MCF 10A (cell line): ENCODE results near the gene FECH. TPM values are rescaled to one million over a fixed set of nuclear protein-coding genes. Genes with fewer than 3 reads are reported as not detected.

Experiments used
- BruUV-seq: library from RNA; stranded (reverse); fragments of 400-500 nt; replicated peaks from 2 replicates; lab custom pipeline; 2021; lab: Mats Ljungman, UMichigan
- CTCF ChIA-PET: fragments of 300-600 bp; sonication (Branson Sonifier 250); formaldehyde crosslinking; extraction: SDS; loops from one replicate; lab custom pipeline; 2021; ENCODE audit warnings: antibody characterized with exemption, inconsistent platforms; lab: Yijun Ruan, JAX
- POLR2A ChIA-PET: fragments of 300-600, 350-650 bp; sonication (Branson Sonifier 250); formaldehyde crosslinking; extraction: SDS; loops from one replicate; lab custom pipeline; 2020; ENCODE audit warnings: antibody characterized with exemption, inconsistent platforms; lab: Yijun Ruan, JAX
- DNase-seq: peaks from one replicate; pipeline ENCODE4 v3.0.0-alpha.2; 2018; ENCODE audit not compliant: unreplicated experiment
- H3K27ac Mint-ChIP-seq: one replicate; pipeline ENCODE4 v1.8.0; 2022; ENCODE audit warnings: mild to moderate bottlenecking, low read depth, mixed read lengths; ENCODE audit not compliant: unreplicated experiment
- H3K27me3 Mint-ChIP-seq: one replicate; pipeline ENCODE4 v1.8.0; 2022; ENCODE audit warnings: mixed read lengths; ENCODE audit not compliant: insufficient read depth, unreplicated experiment
- H3K36me3 Mint-ChIP-seq: one replicate; pipeline ENCODE4 v1.8.0; 2022; ENCODE audit warnings: mild to moderate bottlenecking, moderate library complexity, mixed read lengths; ENCODE audit not compliant: insufficient read depth, unreplicated experiment
- H3K4me1 Mint-ChIP-seq: one replicate; pipeline ENCODE4 v1.8.0; 2022; ENCODE audit warnings: mixed read lengths; ENCODE audit not compliant: insufficient read depth, unreplicated experiment
- H3K4me3 Mint-ChIP-seq: one replicate; pipeline ENCODE4 v1.8.0; 2022; ENCODE audit warnings: mild to moderate bottlenecking, moderate library complexity, mixed read lengths; ENCODE audit not compliant: unreplicated experiment
- H3K9me3 Mint-ChIP-seq: one replicate; pipeline ENCODE4 v1.8.0; 2022; ENCODE audit warnings: mixed read lengths; ENCODE audit not compliant: unreplicated experiment
- intact Hi-C: fragments of 100-400 bp; cut with micrococcal nuclease; formaldehyde crosslinking; loops from 2 replicates; pipeline ENCODE4 v1.14.1; 2022
- total RNA-seq: library from RNA; stranded (reverse); gene quantifications from 2 replicates; pipeline ENCODE4 v1.2.3, GENCODE V29; 2022
- TF ChIP-seq, protein P1 (sequence below): fragments of 200-600 bp; IDR thresholded peaks from one replicate; pipeline ENCODE4 v1.8.0; 2022; ENCODE audit warnings: antibody characterized with exemption, mild to moderate bottlenecking; ENCODE audit not compliant: unreplicated experiment

Gene FECH
- total RNA-seq, 1 experiment from 2014 or later = 23.4 TPM

DNA sequence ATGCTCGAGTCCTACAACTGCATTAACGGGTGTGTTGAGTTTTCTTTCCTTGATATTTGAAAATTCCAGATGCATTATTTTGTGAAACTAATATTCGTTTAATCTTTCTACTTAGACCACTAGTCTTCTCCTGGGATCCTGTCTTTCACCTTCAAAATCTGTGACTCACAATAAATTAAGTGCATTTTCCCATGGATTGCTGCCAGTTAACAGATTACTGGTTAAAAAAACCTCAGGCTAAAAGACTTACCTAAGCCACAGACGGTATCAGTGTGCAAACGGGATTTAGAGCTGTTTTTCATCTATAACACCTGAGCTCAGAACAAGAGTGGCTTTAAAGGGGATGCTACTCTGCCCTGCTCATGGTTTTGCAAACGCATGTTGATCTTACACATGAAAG lies 10.2 kb downstream of the FECH start:
- H3K4me3 Mint-ChIP-seq = no peak overlapping the region
- POLR2A ChIA-PET = no interaction called here
- H3K27me3 Mint-ChIP-seq = no peaks in the 10 kb centered on the region
- peaks cover 65% of the 10 kb centered on the region for H3K36me3 Mint-ChIP-seq
- CTCF ChIA-PET = no interaction called here
- intact Hi-C loops = no loop called here
- no peak for DNase-seq
- H3K4me1 Mint-ChIP-seq = no peaks in the 10 kb centered on the region
- no peaks in the 10 kb centered on the region for H3K9me3 Mint-ChIP-seq
- TF ChIP-seq, protein P1, sequence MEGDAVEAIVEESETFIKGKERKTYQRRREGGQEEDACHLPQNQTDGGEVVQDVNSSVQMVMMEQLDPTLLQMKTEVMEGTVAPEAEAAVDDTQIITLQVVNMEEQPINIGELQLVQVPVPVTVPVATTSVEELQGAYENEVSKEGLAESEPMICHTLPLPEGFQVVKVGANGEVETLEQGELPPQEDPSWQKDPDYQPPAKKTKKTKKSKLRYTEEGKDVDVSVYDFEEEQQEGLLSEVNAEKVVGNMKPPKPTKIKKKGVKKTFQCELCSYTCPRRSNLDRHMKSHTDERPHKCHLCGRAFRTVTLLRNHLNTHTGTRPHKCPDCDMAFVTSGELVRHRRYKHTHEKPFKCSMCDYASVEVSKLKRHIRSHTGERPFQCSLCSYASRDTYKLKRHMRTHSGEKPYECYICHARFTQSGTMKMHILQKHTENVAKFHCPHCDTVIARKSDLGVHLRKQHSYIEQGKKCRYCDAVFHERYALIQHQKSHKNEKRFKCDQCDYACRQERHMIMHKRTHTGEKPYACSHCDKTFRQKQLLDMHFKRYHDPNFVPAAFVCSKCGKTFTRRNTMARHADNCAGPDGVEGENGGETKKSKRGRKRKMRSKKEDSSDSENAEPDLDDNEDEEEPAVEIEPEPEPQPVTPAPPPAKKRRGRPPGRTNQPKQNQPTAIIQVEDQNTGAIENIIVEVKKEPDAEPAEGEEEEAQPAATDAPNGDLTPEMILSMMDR = no peak
- no TSS peak for BruUV-seq
- H3K27ac Mint-ChIP-seq = no peak overlapping the region

DNA sequence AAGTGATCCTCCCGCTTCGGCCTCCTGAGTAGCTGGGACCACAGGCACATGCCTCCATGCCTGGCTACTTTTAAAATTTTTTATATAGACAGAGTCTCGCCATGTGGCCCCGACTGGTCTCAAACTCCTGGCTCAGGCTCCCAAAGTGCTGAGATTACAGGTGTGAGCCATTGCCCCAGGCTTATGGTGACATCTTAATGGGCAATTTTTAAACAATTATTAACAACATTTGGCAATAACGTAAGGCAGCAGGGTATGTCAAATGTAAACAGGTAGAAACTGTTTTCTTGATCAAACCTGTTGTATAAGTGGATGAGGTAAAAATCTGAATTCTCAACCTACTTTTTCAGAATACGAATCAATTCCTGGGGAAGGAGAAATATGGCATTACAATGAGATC lies 11.0 kb downstream of the FECH start:
- intact Hi-C loops = no loop called here
- ChIA-PET CTCF (no interaction called here), POLR2A (interaction anchor here (0.8 kb wide), 1 partner anchor 778 kb away, joined by 3 read pairs; no protein-coding TSS in a partner anchor)

DNA sequence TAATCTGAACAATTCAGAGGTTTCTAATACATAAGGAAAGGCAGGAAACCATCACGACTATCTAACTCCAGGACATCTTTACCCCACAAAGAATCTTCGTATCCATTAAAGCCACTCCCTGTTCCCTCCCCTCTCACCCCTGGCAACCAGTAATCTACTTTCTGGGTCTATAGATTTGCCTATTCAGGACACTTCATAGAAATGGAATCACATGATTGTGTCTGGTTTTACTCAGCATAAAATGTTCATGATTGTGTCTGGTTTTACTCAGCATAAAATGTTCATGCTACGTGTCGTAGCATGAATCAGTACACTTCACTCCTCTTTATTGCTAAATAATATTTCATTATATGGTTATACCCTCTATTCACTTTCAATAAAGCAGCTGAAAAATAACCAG lies 11.6 kb downstream of the FECH start:
- H3K9me3 Mint-ChIP-seq = no peaks in the 10 kb centered on the region
- CTCF ChIA-PET = no interaction called here
- TF ChIP-seq, protein P1 = no peak
- no peaks in the 10 kb centered on the region for H3K27me3 Mint-ChIP-seq
- H3K4me3 Mint-ChIP-seq = no peak overlapping the region
- H3K36me3 Mint-ChIP-seq = peaks cover 69% of the 10 kb centered on the region
- no TSS peak for BruUV-seq
- no peak overlapping the region for H3K27ac Mint-ChIP-seq
- POLR2A ChIA-PET = interaction anchor here (0.8 kb wide), 1 partner anchor 777 kb away, joined by 3 read pairs; no protein-coding TSS in a partner anchor
- intact Hi-C loops = no loop called here
- no peak for DNase-seq
- no peaks in the 10 kb centered on the region for H3K4me1 Mint-ChIP-seq

More for the DNA sequence above, 11.0 kb downstream of the FECH start:
- TF ChIP-seq, protein P1 = no peak
- Mint-ChIP-seq H3K4me3 (no peak overlapping the region), H3K36me3 (peaks cover 67% of the 10 kb centered on the region), H3K9me3 (no peaks in the 10 kb centered on the region), H3K27ac (no peak overlapping the region), H3K27me3 (no peaks in the 10 kb centered on the region), H3K4me1 (no peaks in the 10 kb centered on the region)
- DNase-seq = no peak
- no TSS peak for BruUV-seq

DNA sequence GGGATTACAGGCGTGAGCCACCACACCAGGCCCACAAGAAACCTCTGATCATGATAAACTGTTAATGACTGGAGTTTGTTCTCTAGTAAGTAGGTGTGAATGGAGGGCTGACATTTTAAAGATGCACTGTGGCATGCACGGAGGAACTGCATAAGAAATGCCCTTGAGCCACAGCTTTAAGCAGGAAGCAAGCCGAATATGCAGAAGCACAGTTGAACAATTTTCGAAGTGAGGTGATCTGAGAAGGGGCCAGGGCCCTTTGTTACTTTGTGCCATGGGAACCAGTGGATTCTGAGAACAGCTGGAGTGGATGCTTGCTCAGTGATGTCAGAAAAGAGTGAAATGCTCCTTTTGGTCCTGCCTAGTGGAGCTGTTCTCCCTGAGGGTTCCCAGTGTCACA lies 16.3 kb downstream of the FECH start:
- POLR2A ChIA-PET = no interaction called here
- H3K4me3 Mint-ChIP-seq = no peak overlapping the region
- intact Hi-C loops = no loop called here
- no peak overlapping the region for H3K27ac Mint-ChIP-seq
- H3K27me3 Mint-ChIP-seq = no peaks in the 10 kb centered on the region
- no peaks in the 10 kb centered on the region for H3K4me1 Mint-ChIP-seq
- peaks cover 52% of the 10 kb centered on the region for H3K36me3 Mint-ChIP-seq
- no peak for DNase-seq
- CTCF ChIA-PET = interaction anchor here (0.5 to 2.6 kb wide), 3 partner anchors 8 to 700 kb away, joined by 4 to 17 read pairs (median 6); no protein-coding TSS in a partner anchor
- H3K9me3 Mint-ChIP-seq = no peaks in the 10 kb centered on the region
- no TSS peak for BruUV-seq
- TF ChIP-seq, protein P1 = no peak
